Measurements from ENCODE around the gene G3BP2.

DNA sequence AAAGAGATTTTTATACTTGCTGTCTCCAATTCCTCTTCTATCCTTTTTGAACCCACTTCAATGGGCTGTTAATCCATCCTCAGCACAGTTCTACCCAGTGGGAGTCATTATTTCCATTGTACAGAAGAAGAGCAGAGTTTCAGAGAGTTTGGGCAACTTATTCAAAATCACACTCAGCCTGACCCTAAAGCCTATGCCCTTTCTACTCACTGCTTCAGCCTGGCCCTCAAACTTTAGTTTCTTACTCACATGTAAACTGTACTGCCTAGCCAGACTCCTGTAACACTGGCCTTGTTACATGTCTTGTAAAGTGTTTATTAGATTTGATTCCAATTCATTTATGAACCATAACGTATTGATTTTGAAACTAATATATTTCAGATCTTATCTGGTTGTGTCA is 26.1 kb upstream of the G3BP2 start:
- TF ChIP-seq CTCF (IDR thresholded peaks at IDR 0.05) = no peak
- no peak for TF ChIP-seq POLR2A (IDR thresholded peaks at IDR 0.05)

Measured in prostate gland (tissue), 2 donors.